ENCODE results near the gene GFOD1.

DNA sequence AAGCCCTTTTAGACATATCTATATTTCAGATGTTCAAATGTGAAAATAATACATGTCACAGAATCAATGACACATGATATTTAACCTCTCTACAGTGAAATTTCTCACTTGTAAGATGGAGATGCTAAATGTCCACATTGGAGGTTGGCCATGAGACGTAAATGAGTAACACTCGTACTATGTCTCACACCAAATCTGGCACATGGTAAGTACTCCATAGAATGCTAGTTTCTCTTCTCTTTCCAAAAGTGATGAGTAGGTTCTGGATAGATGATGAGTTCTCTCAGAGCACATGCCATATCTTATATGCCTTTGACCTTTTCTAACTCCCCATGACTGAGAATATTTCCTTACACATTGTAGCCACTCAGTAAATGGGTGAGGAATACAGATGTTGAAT, 17.7 kb downstream of the GFOD1 start:
- TF ChIP-seq, protein P1, sequence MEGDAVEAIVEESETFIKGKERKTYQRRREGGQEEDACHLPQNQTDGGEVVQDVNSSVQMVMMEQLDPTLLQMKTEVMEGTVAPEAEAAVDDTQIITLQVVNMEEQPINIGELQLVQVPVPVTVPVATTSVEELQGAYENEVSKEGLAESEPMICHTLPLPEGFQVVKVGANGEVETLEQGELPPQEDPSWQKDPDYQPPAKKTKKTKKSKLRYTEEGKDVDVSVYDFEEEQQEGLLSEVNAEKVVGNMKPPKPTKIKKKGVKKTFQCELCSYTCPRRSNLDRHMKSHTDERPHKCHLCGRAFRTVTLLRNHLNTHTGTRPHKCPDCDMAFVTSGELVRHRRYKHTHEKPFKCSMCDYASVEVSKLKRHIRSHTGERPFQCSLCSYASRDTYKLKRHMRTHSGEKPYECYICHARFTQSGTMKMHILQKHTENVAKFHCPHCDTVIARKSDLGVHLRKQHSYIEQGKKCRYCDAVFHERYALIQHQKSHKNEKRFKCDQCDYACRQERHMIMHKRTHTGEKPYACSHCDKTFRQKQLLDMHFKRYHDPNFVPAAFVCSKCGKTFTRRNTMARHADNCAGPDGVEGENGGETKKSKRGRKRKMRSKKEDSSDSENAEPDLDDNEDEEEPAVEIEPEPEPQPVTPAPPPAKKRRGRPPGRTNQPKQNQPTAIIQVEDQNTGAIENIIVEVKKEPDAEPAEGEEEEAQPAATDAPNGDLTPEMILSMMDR (IDR thresholded peaks at IDR 0.05) = no peak
- no peak for TF ChIP-seq RFX5 (IDR thresholded peaks at IDR 0.05)
- no peak for TF ChIP-seq POLR2A (IDR thresholded peaks at IDR 0.05; ENCODE audit: low read length)

All from A549 (cell line).